Activated naive CD4-positive, alpha-beta T cell treated with anti-CD3 and anti-CD28 coated beads, Interleukin-2, amount 10 ng/mL, durations not matched to agents 7 days and 5 days (primary cell): Measurements from ENCODE around the gene ZDHHC11B.
"Not testable (repeated sequence)": the region's sequence is repeated elsewhere in the genome, so short reads cannot be mapped to it uniquely, and the experiment has no call there.

Experiments
- CTCF ChIA-PET: fragments of 350-600 bp; sonication (Branson Sonifier 250); formaldehyde crosslinking; loops from one replicate; lab custom pipeline; 2021; ENCODE audit warnings: antibody characterized with exemption; lab: Charles Lee
- DNase-seq: peaks from one replicate; pipeline ENCODE4 v3.0.0-alpha.2; 2020
- H3K27ac Mint-ChIP-seq: one replicate; pipeline ENCODE4 v1.8.0; 2021; ENCODE audit warnings: mild to moderate bottlenecking, moderate library complexity, mixed read lengths
- H3K27me3 Mint-ChIP-seq: one replicate; pipeline ENCODE4 v1.8.0; 2021; ENCODE audit warnings: mild to moderate bottlenecking, mixed read lengths
- H3K36me3 Mint-ChIP-seq: one replicate; pipeline ENCODE4 v1.8.0; 2021; ENCODE audit warnings: mixed read lengths
- H3K4me1 Mint-ChIP-seq: one replicate; pipeline ENCODE4 v1.8.0; 2021; ENCODE audit warnings: mixed read lengths
- H3K4me3 Mint-ChIP-seq: one replicate; pipeline ENCODE4 v1.8.0; 2021; ENCODE audit warnings: mild to moderate bottlenecking, moderate library complexity, mixed read lengths
- H3K9me3 Mint-ChIP-seq: one replicate; pipeline ENCODE4 v1.8.0; 2021; ENCODE audit warnings: mixed read lengths

The ZDHHC11B gene

DNA sequence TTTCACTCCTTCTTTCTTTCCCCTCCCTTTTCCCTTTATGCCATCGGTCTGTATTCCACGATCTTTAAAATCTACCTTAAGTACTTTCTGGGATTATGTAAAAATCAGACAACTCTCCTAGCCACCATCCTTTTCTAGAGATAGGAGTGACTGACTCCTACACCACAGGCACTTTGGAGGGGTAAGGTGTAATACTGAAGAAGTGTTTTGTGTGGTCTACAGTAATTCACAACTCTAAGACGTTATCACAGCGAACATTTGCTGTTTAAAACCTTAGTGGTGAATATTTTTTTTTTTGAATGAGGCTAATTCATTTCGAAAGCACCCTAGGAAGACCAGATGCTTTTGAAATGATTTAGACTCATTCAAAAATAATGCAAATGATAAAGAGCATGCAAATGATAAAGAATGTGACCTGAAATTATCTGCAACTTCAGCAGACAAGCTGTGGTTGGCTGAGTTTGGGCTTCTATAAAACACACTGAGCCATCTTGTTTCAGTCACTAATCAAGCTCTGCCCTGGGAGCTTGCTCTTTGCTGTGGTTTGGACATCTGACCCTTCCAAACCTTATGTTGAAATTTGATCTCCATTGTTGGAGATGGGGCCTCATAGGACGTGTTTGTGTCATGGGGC, 14.1 kb upstream of the ZDHHC11B start:
- H3K27me3 Mint-ChIP-seq, CTCF ChIA-PET, DNase-seq, H3K36me3 Mint-ChIP-seq, H3K27ac Mint-ChIP-seq, H3K4me3 Mint-ChIP-seq, H3K4me1 Mint-ChIP-seq: not testable (repeated sequence)
- peaks cover 17% of the 10 kb centered on the region for H3K9me3 Mint-ChIP-seq

DNA sequence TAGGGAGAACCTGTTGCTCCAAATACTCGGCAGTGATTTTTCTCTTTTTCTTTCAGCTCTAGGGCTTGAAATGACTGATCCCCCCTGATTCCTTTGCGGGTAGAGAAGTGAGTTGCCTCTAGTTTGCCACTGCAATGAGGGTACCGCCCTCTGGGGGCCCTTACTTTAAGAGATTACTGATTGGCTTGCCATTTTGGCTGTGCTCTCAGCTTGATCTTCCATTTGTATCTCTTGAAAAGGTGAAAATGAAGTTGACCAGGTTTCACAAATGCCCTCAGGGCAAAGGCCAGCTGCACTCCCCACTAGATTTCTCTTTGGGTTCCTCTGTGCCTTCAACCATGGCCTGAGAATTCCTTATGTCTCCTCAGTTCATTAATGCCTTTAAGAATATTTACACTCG, 13.5 kb upstream of the ZDHHC11B start:
- DNase-seq, H3K36me3 Mint-ChIP-seq, H3K4me3 Mint-ChIP-seq, CTCF ChIA-PET, H3K4me1 Mint-ChIP-seq, H3K27ac Mint-ChIP-seq: not testable (repeated sequence)
- Mint-ChIP-seq H3K27me3 (peaks cover 11% of the 10 kb centered on the region), H3K9me3 (peaks cover 14% of the 10 kb centered on the region)

DNA sequence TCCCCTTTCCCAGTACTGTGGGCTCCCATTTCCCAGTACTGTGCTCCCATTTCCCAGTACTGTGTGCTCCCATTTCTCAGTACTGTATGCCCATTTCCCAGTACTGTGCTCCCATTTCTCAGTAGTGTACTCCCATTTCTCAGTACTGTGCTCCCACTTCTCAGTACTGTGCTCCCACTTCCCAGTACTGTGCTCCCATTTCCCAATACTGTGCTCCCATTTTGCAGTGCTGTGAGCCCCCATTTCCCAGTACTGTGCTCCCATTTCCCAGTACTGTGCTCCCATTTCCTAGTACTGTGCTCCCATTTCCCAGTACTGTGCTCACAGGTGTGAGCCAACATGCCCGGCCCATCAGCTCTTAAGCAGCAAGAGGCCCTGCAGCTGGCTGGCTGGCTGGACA, 11.3 kb upstream of the ZDHHC11B start:
- not testable (repeated sequence) for DNase-seq

DNA sequence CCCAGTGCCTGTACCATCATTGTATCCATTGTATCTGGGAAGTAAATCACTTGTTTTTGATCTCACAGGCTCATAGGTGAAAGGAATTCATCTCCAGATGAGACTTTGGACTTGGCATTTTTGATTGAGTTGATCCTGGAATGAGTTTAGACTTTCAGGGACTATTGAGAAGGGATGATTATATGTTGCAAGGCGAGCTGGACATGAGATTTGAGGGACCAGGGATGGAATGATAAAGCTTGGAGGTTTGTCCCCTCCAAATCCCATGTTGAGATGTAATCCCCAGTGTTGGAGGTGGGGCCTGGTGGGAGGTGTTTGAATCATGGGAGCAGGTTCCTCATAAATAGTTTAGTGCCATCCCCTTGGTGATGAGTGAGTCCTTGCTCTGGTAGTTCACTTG, 10.4 kb upstream of the ZDHHC11B start:
- H3K36me3 Mint-ChIP-seq, DNase-seq, H3K4me3 Mint-ChIP-seq, H3K27ac Mint-ChIP-seq, CTCF ChIA-PET, H3K4me1 Mint-ChIP-seq: not testable (repeated sequence)
- Mint-ChIP-seq H3K9me3 (peaks cover 11% of the 10 kb centered on the region), H3K27me3 (peaks cover 11% of the 10 kb centered on the region)

More for the DNA sequence above, 11.3 kb upstream of the ZDHHC11B start:
- H3K27me3 Mint-ChIP-seq, H3K27ac Mint-ChIP-seq, H3K4me1 Mint-ChIP-seq, H3K36me3 Mint-ChIP-seq, CTCF ChIA-PET: not testable (repeated sequence)
- peaks cover 11% of the 10 kb centered on the region for H3K9me3 Mint-ChIP-seq
- H3K4me3 Mint-ChIP-seq = peak overlapping the region; percentile 8

DNA sequence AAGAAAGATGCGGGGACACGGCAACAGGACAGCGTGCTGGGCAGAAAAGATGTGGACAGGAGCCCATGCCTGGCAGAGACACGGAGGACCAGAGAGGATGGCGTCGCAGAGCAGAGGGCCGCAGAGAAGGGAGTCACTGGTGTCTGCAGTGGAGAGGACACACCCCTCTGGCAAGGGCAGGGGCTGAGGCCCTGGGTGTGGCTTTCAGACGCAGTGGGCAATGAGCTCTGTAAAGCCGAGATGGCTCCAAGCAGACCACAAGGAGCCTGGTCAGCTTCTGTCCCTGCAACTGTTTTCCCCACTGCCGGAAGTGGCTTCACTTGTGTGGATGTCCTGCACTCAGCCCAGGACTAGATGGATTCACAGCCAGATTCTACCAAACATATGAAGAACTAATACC, 4.2 kb upstream of the ZDHHC11B start:
- DNase-seq, H3K36me3 Mint-ChIP-seq, H3K9me3 Mint-ChIP-seq, H3K4me1 Mint-ChIP-seq, H3K27ac Mint-ChIP-seq, CTCF ChIA-PET, H3K4me3 Mint-ChIP-seq: not testable (repeated sequence)
- H3K27me3 Mint-ChIP-seq = peaks cover 43% of the 10 kb centered on the region

DNA sequence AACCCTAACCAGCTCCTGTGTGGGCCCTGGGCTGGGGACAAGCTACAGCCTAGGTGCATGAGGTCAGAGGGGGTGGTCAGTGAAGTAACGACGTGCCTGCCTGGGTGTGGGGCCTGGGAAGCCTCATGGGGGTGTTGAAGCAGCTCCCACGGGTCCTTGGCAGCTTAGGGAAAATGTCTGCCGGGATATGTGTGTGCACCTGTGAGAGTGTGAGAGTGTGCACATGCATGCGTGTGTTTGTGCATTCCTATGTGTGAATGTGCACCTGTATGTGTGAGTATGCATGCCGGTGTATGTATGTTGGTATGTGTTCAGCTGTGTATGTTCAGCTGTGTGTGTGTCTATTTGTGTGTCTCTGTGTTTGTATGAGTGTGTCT, 3.3 kb upstream of the ZDHHC11B start:
- H3K9me3 Mint-ChIP-seq, H3K4me3 Mint-ChIP-seq, CTCF ChIA-PET: not testable (repeated sequence)

DNA sequence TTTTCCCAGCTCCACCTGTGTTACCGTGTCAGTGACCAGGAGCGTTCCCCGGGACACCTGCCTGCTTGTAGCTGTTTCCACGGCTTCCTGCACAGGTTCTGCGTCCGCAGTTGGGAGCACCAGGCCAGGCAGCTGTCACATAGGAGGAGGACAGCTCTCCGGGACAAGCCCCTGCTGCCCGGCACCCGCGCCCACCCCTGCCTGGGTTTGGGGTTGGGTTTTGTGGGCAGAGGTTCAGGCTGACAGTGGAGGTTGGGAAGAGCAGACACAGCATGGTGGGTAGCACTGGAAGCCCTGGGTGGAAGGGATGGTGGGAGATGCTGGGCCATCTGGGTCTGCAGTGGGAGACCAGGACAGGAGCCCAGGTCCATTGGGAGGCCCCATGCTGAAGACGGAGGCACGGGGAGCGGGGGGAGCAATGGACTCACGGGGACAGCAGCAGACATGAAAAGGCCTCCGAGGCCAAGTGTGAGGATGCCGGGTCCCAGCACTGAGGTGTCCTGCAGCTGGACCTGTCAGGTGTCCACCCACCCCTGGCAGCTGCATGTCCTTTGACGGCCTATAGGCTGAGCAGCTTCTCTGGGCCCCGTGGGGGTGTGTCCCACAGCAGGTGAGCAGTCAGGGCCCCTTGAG, 2.8 kb upstream of the ZDHHC11B start:
- H3K4me1 Mint-ChIP-seq, CTCF ChIA-PET, H3K36me3 Mint-ChIP-seq, H3K4me3 Mint-ChIP-seq, H3K27ac Mint-ChIP-seq, H3K9me3 Mint-ChIP-seq, DNase-seq: not testable (repeated sequence)
- H3K27me3 Mint-ChIP-seq = peaks cover 45% of the 10 kb centered on the region

More for the DNA sequence above, 3.3 kb upstream of the ZDHHC11B start:
- peaks cover 45% of the 10 kb centered on the region for H3K27me3 Mint-ChIP-seq
- not testable (repeated sequence) for DNase-seq, H3K27ac Mint-ChIP-seq, H3K36me3 Mint-ChIP-seq
- H3K4me1 Mint-ChIP-seq = peaks cover 10% of the 10 kb centered on the region

DNA sequence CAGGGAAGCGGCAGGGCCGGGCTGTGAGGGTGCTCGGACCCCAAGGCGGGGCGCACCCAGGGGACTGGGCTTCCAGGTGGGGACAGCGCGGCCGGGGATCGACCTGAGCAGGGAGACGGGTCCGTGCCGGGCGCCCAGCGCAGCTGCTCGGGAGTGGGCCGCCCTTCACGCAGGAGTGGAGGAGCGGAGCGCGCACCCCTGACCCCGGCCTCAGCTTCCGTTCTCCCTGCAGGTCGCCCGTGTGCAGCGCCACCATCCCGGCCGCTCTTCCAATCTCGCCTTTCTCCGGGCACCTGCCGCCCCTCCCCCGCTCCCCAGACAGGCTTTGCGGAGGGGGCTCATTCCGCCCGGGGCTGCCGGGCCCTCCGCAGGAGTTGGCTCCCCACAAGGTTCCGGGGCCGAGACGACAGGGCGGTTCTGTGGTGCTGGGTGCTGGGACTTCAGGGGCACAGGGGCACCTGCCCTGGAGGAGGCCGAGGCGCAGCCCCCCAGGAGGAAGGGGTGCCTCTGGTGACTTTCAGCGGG, 714 bp upstream of the ZDHHC11B start:
- H3K9me3 Mint-ChIP-seq, H3K4me1 Mint-ChIP-seq, CTCF ChIA-PET, H3K27ac Mint-ChIP-seq, H3K36me3 Mint-ChIP-seq: not testable (repeated sequence)
- peaks cover 47% of the 10 kb centered on the region for H3K27me3 Mint-ChIP-seq
- H3K4me3 Mint-ChIP-seq = peak overlapping the region; percentile 67
- peak; percentile 31 for DNase-seq

DNA sequence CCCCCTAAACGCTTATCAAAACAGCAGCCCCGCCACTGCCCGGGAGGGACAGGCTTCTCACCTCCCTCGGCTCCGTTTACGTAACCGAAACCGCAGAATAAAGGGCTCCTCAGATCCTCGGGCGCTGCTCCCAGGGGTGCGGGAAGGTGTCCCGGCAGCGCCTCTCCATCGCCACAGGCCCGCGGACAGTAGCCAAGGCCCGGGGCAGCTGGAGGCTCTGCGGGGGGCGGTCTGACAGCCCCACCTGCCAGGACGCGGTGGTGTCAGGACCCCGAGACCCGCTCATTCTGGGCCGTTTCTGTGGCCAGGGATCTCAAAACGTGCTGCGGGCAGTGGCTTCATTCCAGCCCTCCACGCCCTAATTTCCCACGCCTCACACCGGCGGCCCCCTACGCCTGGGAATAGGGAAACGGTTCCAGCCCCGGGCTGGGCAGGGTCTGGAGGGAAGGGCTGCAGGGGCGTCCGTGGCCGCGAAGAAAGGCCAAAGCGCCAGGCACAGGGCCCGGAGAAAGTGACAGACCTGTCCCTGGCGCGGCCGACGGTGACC, 575 bp downstream of the ZDHHC11B start:
- DNase-seq = peak; percentile 54

DNA sequence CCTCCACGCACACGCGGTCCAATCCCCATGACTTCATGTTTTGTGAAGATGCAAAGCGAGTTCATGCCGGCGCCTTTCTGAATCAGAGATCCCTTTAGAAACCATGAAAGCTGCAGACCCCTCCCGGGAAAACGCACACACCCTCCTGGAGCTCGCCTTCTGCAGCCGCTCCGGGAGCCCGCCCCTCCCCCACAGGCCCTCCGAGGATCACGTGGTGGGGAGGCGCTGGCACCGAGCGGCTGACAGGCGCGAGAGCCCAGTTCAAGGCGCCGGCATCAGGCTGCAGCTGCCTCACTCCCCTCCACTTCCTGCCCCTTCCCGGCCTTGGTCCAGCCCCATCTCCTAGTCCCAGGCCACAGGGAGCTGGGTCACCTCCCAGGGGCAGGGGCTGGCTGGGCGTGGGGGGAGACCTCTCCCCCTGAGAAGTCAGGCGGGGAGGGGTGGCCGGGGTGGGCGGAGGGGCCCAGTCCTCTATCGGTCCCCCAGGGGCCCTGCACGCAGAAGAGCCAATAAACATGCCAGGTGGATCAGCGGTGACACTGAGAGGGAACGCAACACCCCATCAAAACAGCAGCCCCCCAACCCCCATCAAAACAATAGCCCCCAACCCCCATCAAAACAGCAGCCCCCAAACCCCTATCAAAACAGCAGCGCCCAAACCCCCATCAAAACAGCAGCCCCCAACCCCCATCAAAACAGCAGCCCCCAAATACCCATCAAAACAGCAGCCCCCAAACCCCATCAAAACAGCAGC, 1.3 kb downstream of the ZDHHC11B start:
- H3K36me3 Mint-ChIP-seq, H3K9me3 Mint-ChIP-seq, CTCF ChIA-PET, H3K27ac Mint-ChIP-seq, H3K4me3 Mint-ChIP-seq, H3K4me1 Mint-ChIP-seq: not testable (repeated sequence)
- H3K27me3 Mint-ChIP-seq = peaks cover 36% of the 10 kb centered on the region
- peak; percentile 51 for DNase-seq

More for the DNA sequence above, 575 bp downstream of the ZDHHC11B start:
- H3K36me3 Mint-ChIP-seq, H3K4me1 Mint-ChIP-seq, H3K9me3 Mint-ChIP-seq, H3K27ac Mint-ChIP-seq, CTCF ChIA-PET: not testable (repeated sequence)
- Mint-ChIP-seq H3K27me3 (peaks cover 41% of the 10 kb centered on the region), H3K4me3 (peak overlapping the region; percentile 15)

DNA sequence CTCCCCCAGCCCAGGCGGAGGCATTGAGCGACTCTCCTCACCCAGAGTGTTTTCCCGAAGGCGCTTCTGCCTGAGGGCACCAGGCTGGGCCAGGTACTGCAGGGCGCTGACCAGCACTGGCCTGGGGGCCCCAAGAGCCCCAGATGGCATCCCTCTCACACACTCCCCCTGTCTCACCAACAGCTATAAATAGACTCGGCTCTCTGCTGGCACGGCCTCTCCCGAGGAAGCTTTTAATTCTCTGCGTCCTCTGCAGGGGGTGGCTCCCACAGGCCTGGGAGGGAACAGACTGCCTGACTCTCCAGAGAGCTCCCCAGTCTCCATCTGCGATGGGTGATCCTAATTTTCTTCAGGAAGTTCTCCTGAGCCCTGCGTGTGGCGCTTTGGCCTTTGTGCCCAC, 2.2 kb downstream of the ZDHHC11B start:
- H3K4me1 Mint-ChIP-seq, CTCF ChIA-PET, DNase-seq, H3K9me3 Mint-ChIP-seq, H3K36me3 Mint-ChIP-seq, H3K27ac Mint-ChIP-seq, H3K4me3 Mint-ChIP-seq: not testable (repeated sequence)
- peaks cover 32% of the 10 kb centered on the region for H3K27me3 Mint-ChIP-seq

DNA sequence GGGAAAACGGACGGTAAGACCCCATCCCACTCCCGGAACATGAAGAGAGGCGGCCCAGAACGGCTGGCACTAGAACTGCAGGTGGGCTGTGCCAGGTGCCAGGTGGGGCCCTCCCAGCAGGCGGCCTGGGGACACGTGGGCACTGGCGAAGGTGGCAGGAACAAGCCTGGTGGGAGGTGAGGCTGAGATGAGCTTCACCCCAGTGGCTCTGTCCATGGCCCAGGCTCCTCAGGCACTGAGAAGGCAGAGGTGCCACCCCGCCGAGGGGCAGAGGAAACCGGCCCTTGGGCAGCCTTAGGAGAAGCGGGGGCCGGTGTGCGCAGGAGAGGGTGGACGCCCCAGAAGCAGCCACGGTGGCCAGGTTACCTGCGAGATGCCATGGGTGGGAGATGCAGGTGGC, 4.0 kb downstream of the ZDHHC11B start:
- peaks cover 29% of the 10 kb centered on the region for H3K27me3 Mint-ChIP-seq
- H3K27ac Mint-ChIP-seq, H3K4me3 Mint-ChIP-seq, H3K9me3 Mint-ChIP-seq, DNase-seq, CTCF ChIA-PET, H3K4me1 Mint-ChIP-seq, H3K36me3 Mint-ChIP-seq: not testable (repeated sequence)

DNA sequence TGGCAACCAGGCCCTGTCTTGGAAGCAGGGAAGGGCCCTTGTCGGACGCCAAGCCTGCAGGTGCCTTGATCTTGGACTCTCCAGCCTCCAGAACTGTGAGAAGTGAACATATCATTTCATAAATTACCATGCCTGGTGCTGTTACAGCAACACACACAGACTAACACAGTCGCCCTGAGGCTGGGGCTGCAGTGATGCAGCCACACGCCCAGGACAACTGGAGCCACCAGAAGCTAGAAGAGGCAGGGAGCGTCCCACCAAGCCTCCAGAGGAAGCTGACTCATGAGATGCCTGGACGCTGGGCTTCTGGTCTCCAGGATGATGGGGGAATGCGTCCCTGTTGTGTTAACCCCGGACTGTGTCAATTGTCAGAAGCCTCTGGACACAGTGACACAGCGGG, 5.6 kb downstream of the ZDHHC11B start:
- H3K4me1 Mint-ChIP-seq, H3K27ac Mint-ChIP-seq, DNase-seq, H3K9me3 Mint-ChIP-seq, H3K36me3 Mint-ChIP-seq, CTCF ChIA-PET, H3K4me3 Mint-ChIP-seq: not testable (repeated sequence)
- peaks cover 13% of the 10 kb centered on the region for H3K27me3 Mint-ChIP-seq

DNA sequence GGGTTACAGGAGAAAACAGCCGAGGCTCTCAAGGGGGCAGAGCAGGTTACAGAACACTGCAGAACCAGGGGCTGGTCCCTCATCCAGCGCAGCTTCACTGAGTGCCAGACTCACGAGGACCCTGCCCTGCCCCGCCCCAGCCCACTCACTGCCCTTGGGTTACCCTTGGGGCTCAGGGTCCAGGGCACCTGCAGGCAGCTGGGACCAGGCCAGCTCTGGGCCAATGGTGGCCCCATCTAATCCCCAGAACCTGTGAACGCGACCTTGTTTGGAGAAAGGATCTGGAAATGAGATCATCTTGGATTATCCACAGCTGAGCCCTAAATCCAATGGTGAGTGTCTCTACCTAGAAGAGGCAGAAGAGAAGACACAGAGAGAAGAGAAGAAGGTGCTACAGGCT, 6.1 kb downstream of the ZDHHC11B start:
- H3K27ac Mint-ChIP-seq, CTCF ChIA-PET, H3K27me3 Mint-ChIP-seq: not testable (repeated sequence)

More for the DNA sequence above, 6.1 kb downstream of the ZDHHC11B start:
- not testable (repeated sequence) for DNase-seq, H3K36me3 Mint-ChIP-seq, H3K4me3 Mint-ChIP-seq, H3K4me1 Mint-ChIP-seq, H3K9me3 Mint-ChIP-seq
